GF-D8 (cell line): ENCODE measurements around the gene DAG1.
"Not testable (repeated sequence)": the region's sequence is repeated elsewhere in the genome, so short reads cannot be mapped to it uniquely, and the experiment has no call there.

Experiments used
- DNase-seq: peaks from one replicate; lab custom pipeline; 2025; lab: John Stamatoyannopoulos, UW

The DAG1 gene

GRCh38 chr3:49470714-49471420 lies 800 bp downstream of the DAG1 start:
- peak; percentile 13 for DNase-seq

GRCh38 chr3:49471856-49472495 lies 1.9 kb downstream of the DAG1 start:
- DNase-seq: no peak

DNA sequence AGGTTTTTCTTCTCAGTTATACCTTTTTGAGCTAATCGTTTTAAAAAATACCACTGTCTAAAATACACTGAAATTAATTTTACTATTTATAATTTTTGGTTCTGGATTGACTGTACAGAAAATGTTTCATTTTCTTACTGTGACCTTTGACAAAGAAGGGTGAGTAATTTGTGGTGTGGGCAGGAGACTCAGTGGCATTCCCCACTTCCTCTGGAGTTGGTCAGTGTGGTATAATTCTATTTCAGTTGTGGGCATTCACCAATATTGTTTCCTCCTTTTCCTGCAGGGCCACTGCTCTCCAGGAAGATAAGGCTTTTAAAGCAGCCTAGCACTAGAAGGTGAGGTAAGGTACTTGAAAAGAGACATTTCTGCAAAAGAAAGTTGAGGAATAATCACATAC lies 6.5 kb downstream of the DAG1 start:
- peak; percentile 75 for DNase-seq

DNA sequence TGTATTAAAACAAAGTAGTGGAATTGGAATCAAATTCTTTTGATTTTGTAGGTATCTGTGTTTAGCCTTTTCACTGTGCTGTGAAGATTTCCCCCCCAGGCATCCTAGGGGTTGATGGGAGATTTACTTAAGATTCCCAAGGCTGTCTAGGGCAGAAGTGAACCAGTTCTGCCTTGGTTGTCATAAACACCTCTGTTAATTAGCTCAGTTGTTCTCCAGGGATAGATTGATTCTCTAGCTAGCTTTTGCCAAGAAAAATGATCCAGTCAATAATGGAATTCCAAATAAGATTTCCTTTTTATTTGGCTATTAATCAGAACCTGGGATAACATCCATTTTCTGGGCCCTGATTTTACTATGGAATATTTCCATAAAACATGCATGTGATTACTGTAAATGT lies 12.7 kb downstream of the DAG1 start:
- no peak for DNase-seq

GRCh38 chr3:49484471-49484870 lies 14.4 kb downstream of the DAG1 start:
- no peak for DNase-seq

DNA sequence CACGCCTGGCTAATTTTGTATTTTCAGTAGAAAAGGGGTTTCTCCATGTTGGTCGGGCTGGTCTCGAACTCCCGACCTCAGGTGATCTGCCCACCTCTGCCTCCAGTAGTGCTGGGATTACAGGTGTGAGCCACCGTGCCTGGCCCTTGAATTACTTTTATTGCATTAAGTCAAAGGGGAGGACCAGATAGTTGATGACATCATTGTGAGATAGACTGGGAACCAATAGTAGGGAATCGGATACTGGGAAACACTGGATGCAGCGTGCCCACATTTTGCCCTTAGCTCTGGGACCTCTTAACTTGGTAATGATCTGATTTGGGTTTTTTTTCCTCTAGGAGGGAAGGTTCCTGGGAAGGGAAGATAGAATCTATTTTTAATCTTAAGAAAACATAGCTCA lies 19.2 kb downstream of the DAG1 start:
- no peak for DNase-seq

DNA sequence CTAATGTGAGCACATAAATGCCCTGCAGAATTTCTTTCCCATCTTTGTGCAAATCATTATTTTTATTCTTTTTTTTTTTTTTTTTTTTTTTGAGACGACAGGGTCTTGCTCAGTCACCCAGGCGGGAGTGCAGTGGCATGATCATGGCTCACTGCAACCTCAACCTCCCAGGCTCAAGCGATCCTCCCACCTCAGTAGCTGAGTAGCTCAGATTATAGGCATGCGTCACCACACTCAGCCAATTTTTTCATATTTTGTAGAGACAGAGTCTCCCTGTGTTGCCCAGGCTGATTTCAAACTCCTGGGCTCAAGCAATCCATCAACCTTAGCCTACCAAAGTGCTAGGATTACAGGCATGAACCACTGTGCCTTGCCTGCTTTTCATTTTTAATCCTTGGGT lies 22.9 kb downstream of the DAG1 start:
- DNase-seq: no peak

- no peak for DNase-seq
Measured at GRCh38 chr3:49493901-49494300, 23.8 kb downstream of the DAG1 start.

DNA sequence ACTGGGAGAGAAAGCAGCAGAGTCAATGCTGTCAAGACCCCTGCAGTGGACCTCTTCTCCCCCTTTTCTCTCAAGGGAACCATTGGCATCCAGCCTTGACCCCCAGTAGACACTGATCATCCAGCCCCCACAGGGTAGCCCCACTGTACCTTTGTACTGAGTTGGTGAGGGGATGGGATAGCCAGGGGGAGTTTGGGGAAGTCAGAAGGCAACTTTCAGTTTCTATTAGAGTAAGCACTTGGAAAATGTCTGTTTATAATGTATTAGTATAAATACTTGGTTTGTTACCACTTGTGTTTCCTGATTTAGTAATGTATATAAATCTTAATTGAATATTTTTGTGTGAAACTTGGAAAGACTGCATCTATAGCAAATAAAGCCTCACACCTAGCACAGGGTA lies 25.0 kb downstream of the DAG1 start:
- DNase-seq: no peak

GRCh38 chr3:49496845-49497244 lies 26.8 kb downstream of the DAG1 start:
- not testable (repeated sequence) for DNase-seq

DNA sequence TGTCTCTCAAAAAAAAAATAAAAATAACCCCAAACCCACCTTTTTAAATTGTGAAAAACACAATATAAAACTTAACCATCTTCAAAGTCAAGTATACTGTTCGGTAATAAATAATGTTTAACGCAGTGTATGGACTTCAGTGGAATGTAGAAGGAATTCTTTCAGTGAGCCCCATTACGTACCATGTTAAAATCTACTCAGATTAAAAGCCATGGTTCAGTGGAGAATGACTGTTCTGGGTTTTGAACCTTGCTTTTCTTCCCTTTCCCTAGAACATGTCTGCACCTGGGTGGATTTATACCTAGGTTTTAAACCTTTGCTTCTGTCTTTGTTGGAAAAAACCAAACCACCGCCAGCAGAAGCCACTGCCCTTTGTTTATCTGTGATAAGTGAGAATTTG lies 27.5 kb downstream of the DAG1 start:
- DNase-seq: no peak

DNA sequence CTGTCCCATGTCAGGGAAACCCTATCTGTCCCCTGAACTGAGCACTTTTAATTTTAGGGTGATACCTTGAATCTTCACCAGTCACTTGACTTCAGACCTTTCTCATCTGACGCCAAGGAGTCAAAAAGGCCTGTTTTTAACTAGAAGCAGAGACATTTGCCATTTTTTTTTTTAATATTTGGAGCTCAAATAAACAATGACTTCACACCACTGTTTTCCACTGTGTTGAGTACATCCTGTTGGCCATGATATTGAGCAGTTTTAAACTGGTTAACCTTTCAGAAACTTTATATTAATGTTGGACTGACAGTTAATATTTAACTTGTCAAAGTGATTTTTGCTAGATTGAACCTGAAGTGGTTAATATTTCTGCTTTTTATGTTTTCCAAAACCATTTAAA lies 28.2 kb downstream of the DAG1 start:
- no peak for DNase-seq

- no peak for DNase-seq
Measured at GRCh38 chr3:49498648-49499047, 28.6 kb downstream of the DAG1 start.

GRCh38 chr3:49500205-49500731 lies 30.2 kb downstream of the DAG1 start:
- DNase-seq: no peak

DNA sequence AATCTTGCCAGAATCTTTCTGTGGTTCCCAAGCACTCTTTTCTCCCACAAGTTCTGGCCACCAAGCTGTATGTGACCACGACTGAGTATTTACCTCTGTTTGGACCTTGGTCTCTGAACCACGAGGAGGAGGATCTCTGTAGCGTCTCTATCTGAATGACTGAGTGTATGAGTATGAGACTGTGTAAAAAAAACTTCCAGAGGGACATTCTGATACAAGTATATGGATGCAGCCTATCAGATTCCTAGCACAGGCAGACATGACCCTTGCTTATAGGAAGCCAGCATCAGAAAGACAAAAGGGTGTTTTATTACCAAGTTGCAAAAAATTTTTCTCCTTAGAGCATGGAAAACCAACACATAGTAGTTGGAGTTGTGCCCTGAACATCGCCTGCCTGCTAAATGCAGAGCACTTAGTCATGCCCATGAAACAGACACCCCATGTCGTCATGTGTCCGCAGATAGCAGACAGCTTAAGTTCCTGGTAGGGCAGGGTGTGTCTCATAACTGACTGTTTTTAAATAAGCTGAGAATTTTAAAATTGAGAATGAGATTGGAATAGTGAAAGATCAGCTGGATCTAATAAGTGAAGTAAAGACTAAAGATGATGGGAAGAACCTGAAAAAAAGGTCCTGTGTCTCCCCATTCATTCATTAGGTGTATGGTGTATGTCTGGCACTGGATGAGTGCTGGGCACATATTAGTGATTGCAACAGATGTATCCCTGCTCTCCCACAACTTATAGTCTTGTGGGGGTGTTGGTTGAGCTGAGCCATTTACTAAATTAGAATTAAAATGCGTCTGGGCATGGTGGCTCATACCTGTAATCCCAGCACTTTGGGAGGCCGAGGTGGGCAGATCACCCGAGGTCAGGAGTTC lies 30.9 kb downstream of the DAG1 start:
- DNase-seq: peak; percentile 19

- DNase-seq: no peak
Measured at GRCh38 chr3:49501842-49502241, 31.8 kb downstream of the DAG1 start.

GRCh38 chr3:49506906-49507305 lies 36.8 kb downstream of the DAG1 start:
- no peak for DNase-seq

DNA sequence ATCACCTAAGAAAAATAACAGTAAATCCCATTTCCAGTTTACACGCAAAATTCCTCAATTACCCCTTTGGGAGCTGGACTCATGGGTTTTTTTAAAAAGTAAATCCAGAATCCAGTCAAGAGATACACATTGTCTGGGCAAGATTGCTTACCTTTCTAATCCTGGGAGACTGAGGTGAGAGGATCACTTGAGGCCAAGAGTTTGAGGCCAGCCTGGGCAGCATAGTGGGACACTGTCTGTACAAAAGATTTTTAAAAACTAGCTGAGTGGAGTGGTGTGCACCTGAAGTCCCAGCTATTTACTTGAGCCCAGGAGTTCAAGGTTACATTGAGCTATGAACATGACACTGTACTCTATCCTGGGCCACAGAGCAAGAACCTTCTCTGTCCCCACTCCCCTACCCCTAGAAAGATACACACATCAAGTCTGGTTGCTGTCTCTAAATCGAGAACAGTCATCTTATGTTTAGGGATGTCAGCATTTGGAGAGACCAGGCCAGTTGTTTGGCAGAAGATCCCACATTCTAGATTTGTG lies 39.0 kb downstream of the DAG1 start:
- no peak for DNase-seq

DNA sequence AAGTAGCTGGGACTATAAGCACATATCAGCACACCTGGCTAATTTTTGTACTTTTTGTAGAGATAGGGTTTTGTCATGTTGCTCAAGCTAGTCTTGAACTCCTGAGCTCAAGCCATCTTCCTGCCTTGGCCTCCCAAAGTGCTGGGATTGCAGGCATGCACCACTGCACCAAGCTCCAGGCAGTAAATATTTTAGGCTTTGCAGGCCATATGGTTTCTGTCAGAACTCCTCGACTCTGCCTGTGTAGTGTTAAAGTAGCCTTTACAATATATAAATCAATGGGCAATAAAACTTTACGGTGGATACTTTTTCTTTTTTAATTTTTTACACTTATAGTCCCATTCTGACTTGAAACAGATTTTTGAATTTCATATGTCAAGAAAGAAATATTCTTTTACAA lies 41.6 kb downstream of the DAG1 start:
- no peak for DNase-seq

- DNase-seq: no peak
Measured at GRCh38 chr3:49512781-49513355, 42.8 kb downstream of the DAG1 start.

GRCh38 chr3:49513494-49514124 lies 43.5 kb downstream of the DAG1 start:
- DNase-seq: no peak

DNA sequence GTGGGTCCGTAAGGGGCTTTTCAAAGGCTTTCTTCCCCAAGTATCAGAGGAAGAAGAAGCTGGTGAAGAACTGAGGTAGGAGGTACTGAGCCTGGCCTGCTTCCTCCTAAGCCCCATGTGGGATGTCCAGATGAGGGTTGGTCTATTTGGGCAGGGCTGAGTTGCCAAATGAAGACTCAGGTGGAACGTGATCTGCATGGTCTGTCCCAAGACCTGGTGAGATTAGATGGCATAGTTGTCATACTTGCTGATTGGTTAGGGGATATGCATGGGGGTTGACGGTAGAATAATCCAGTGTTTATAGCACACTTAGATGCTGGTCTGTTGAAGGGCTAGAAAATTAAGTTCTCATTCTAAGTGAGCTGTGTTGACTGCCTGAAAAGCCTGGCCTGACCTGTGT lies 47.9 kb downstream of the DAG1 start:
- DNase-seq: no peak
